Measurements from ENCODE around the gene TTC9C. TPM values are rescaled to one million over a fixed set of nuclear protein-coding genes. Genes with fewer than 3 reads are reported as not detected.
"Not testable (repeated sequence)": the region's sequence is repeated elsewhere in the genome, so short reads cannot be mapped to it uniquely, and the experiment has no call there.

Gene TTC9C
- total RNA-seq, 1 experiment from 2014 or later = 48.7 TPM

GRCh38 chr11:62702246-62702645, 26.0 kb upstream of the TTC9C start (continued):
- TF ChIP-seq FOXK1 (CRISPR knock-in tag; IDR thresholded peaks at IDR 0.05) = no peak
- TF ChIP-seq OVOL2 (CRISPR knock-in tag; IDR thresholded peaks at IDR 0.05; ENCODE audit: borderline replicate concordance) = no peak
- TF ChIP-seq CREB1 (CRISPR knock-in tag; IDR thresholded peaks at IDR 0.05) = no peak

- ATAC-seq; H3K9me3 Mint-ChIP-seq; CTCF ChIA-PET; H3K4me3 Mint-ChIP-seq; H3K27ac Mint-ChIP-seq; H3K27me3 Mint-ChIP-seq (ENCODE audit: low read depth); DNase-seq (ENCODE audit: low spot score): not testable (repeated sequence)
- POLR2A ChIA-PET = interaction anchor here (0.6 to 1.1 kb wide), 2 partner anchors 14 to 39 kb away, joined by 3 to 8 read pairs; partner anchors contain the start of genes C11orf98, CSKMT and LRRN4CL
- peaks cover 28% of the 10 kb centered on the region for H3K36me3 Mint-ChIP-seq
- H3K4me1 Mint-ChIP-seq = peaks cover 28% of the 10 kb centered on the region
These were observed 24.4 kb upstream of the TTC9C start for GRCh38 chr11:62703921-62704320.

GRCh38 chr11:62705413-62705812, 22.9 kb upstream of the TTC9C start:
- Mint-ChIP-seq H3K4me3 (peak overlapping the region; percentile 92), H3K27ac (peak overlapping the region; percentile 98), H3K36me3 (peaks cover 27% of the 10 kb centered on the region), H3K4me1 (peaks cover 34% of the 10 kb centered on the region), H3K27me3 (ENCODE audit: low read depth) (no peaks in the 10 kb centered on the region; the same call in 1 of the 2 replicates), H3K9me3 (no peaks in the 10 kb centered on the region)
- no peak for ATAC-seq
- DNase-seq (ENCODE audit: low spot score) = no peak
- ChIA-PET CTCF (interaction anchor here (0.5 to 3.5 kb wide), 15 partner anchors 10 to 311 kb away, joined by 3 to 24 read pairs (median 4); partner anchors contain the start of genes EML3, GANAB, HNRNPUL2 and LBHD1), POLR2A (interaction anchor here (1.0 to 6.0 kb wide), 7 partner anchors 22 to 114 kb away, joined by 4 to 35 read pairs (median 6); partner anchors contain the start of genes C11orf98, CSKMT, HNRNPUL2 and LBHD1)
- TF ChIP-seq ELF4 (CRISPR knock-in tag; IDR thresholded peaks at IDR 0.05; ENCODE audit: low read depth) (no peak), CBFB (CRISPR knock-in tag; IDR thresholded peaks at IDR 0.05; ENCODE audit: low read depth) (no peak), TP53 (CRISPR knock-in tag; IDR thresholded peaks at IDR 0.05) (no peak), MXD4 (CRISPR knock-in tag; IDR thresholded peaks at IDR 0.05; ENCODE audit: borderline replicate concordance) (no peak), SP1 (CRISPR knock-in tag; conservative IDR thresholded peaks at IDR 0.05) (no peak), E2F1 (CRISPR knock-in tag; IDR thresholded peaks at IDR 0.05) (no peak), ZNF423 (CRISPR knock-in tag; IDR thresholded peaks at IDR 0.05) (no peak), ZNF671 (CRISPR knock-in tag; IDR thresholded peaks at IDR 0.05) (no peak), JAZF1 (CRISPR knock-in tag; IDR thresholded peaks at IDR 0.05) (no peak), RELA (CRISPR knock-in tag; IDR thresholded peaks at IDR 0.05; ENCODE audit: borderline replicate concordance) (no peak), FOXP1 (CRISPR knock-in tag; IDR thresholded peaks at IDR 0.05; ENCODE audit: borderline replicate concordance) (no peak), CREB1 (CRISPR knock-in tag; IDR thresholded peaks at IDR 0.05) (no peak), KAT7 (CRISPR knock-in tag; IDR thresholded peaks at IDR 0.05; ENCODE audit: borderline replicate concordance) (no peak), ZNF121 (CRISPR knock-in tag; IDR thresholded peaks at IDR 0.05) (no peak)
- TF ChIP-seq, protein P1, sequence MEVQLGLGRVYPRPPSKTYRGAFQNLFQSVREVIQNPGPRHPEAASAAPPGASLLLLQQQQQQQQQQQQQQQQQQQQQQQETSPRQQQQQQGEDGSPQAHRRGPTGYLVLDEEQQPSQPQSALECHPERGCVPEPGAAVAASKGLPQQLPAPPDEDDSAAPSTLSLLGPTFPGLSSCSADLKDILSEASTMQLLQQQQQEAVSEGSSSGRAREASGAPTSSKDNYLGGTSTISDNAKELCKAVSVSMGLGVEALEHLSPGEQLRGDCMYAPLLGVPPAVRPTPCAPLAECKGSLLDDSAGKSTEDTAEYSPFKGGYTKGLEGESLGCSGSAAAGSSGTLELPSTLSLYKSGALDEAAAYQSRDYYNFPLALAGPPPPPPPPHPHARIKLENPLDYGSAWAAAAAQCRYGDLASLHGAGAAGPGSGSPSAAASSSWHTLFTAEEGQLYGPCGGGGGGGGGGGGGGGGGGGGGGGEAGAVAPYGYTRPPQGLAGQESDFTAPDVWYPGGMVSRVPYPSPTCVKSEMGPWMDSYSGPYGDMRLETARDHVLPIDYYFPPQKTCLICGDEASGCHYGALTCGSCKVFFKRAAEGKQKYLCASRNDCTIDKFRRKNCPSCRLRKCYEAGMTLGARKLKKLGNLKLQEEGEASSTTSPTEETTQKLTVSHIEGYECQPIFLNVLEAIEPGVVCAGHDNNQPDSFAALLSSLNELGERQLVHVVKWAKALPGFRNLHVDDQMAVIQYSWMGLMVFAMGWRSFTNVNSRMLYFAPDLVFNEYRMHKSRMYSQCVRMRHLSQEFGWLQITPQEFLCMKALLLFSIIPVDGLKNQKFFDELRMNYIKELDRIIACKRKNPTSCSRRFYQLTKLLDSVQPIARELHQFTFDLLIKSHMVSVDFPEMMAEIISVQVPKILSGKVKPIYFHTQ (CRISPR knock-in tag; IDR thresholded peaks at IDR 0.05) = no peak
- TF ChIP-seq, protein P2, sequence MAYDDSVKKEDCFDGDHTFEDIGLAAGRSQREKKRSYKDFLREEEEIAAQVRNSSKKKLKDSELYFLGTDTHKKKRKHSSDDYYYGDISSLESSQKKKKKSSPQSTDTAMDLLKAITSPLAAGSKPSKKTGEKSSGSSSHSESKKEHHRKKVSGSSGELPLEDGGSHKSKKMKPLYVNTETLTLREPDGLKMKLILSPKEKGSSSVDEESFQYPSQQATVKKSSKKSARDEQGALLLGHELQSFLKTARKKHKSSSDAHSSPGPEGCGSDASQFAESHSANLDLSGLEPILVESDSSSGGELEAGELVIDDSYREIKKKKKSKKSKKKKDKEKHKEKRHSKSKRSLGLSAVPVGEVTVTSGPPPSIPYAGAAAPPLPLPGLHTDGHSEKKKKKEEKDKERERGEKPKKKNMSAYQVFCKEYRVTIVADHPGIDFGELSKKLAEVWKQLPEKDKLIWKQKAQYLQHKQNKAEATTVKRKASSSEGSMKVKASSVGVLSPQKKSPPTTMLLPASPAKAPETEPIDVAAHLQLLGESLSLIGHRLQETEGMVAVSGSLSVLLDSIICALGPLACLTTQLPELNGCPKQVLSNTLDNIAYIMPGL (CRISPR knock-in tag; IDR thresholded peaks at IDR 0.05) = no peak
- TF ChIP-seq, protein P3, sequence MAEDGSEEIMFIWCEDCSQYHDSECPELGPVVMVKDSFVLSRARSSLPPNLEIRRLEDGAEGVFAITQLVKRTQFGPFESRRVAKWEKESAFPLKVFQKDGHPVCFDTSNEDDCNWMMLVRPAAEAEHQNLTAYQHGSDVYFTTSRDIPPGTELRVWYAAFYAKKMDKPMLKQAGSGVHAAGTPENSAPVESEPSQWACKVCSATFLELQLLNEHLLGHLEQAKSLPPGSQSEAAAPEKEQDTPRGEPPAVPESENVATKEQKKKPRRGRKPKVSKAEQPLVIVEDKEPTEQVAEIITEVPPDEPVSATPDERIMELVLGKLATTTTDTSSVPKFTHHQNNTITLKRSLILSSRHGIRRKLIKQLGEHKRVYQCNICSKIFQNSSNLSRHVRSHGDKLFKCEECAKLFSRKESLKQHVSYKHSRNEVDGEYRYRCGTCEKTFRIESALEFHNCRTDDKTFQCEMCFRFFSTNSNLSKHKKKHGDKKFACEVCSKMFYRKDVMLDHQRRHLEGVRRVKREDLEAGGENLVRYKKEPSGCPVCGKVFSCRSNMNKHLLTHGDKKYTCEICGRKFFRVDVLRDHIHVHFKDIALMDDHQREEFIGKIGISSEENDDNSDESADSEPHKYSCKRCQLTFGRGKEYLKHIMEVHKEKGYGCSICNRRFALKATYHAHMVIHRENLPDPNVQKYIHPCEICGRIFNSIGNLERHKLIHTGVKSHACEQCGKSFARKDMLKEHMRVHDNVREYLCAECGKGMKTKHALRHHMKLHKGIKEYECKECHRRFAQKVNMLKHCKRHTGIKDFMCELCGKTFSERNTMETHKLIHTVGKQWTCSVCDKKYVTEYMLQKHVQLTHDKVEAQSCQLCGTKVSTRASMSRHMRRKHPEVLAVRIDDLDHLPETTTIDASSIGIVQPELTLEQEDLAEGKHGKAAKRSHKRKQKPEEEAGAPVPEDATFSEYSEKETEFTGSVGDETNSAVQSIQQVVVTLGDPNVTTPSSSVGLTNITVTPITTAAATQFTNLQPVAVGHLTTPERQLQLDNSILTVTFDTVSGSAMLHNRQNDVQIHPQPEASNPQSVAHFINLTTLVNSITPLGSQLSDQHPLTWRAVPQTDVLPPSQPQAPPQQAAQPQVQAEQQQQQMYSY (CRISPR knock-in tag; IDR thresholded peaks at IDR 0.05) = no peak; the same call in 1 of the 2 replicates
- TF ChIP-seq, protein P4, sequence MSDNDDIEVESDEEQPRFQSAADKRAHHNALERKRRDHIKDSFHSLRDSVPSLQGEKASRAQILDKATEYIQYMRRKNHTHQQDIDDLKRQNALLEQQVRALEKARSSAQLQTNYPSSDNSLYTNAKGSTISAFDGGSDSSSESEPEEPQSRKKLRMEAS (CRISPR knock-in tag; IDR thresholded peaks at IDR 0.05) = no peak
- TF ChIP-seq, protein P5, sequence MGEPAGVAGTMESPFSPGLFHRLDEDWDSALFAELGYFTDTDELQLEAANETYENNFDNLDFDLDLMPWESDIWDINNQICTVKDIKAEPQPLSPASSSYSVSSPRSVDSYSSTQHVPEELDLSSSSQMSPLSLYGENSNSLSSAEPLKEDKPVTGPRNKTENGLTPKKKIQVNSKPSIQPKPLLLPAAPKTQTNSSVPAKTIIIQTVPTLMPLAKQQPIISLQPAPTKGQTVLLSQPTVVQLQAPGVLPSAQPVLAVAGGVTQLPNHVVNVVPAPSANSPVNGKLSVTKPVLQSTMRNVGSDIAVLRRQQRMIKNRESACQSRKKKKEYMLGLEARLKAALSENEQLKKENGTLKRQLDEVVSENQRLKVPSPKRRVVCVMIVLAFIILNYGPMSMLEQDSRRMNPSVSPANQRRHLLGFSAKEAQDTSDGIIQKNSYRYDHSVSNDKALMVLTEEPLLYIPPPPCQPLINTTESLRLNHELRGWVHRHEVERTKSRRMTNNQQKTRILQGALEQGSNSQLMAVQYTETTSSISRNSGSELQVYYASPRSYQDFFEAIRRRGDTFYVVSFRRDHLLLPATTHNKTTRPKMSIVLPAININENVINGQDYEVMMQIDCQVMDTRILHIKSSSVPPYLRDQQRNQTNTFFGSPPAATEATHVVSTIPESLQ (CRISPR knock-in tag; IDR thresholded peaks at IDR 0.05) = no peak
